Spinal cord (tissue), 10 donors: Measurements from ENCODE around the gene SSH2. TPM values are rescaled to one million over a fixed set of nuclear protein-coding genes. Genes with fewer than 3 reads are reported as not detected.
A peak's percentile ranks its signal among the peaks of the same experiment; 100 is the strongest.
"Not testable (repeated sequence)": the region's sequence is repeated elsewhere in the genome, so short reads cannot be mapped to it uniquely, and the experiment has no call there.

Experiments used
- DNase-seq, 6 donors: peaks; one replicate each; pipeline versions ENCODE4 v3.0.0 to v3.0.0-alpha.2; 2013 to 2015; ENCODE audit warnings: low spot score in 6 of 6, low read depth in 4 of 6
- H3K27ac ChIP-seq: one replicate; pipeline ENCODE4 v1.5.1; 2013; ENCODE audit warnings: low read depth, low read length, control low read depth
- H3K27me3 ChIP-seq: one replicate; pipeline ENCODE4 v1.6.1; 2013; ENCODE audit warnings: low read length; ENCODE audit not compliant: control insufficient read depth, insufficient read depth
- H3K36me3 ChIP-seq: one replicate; pipeline ENCODE4 v1.6.1; 2013; ENCODE audit warnings: low read length; ENCODE audit not compliant: control insufficient read depth, insufficient read depth
- H3K4me1 ChIP-seq: one replicate; pipeline ENCODE4 v1.6.1; 2013; ENCODE audit warnings: low read length; ENCODE audit not compliant: control insufficient read depth, insufficient read depth
- H3K4me3 ChIP-seq: one replicate; pipeline ENCODE4 v1.5.1; 2013; ENCODE audit warnings: low read depth, low read length, control low read depth
- H3K9me3 ChIP-seq: one replicate; pipeline ENCODE4 v1.6.1; 2013; ENCODE audit warnings: low read length; ENCODE audit not compliant: control insufficient read depth, insufficient read depth
- WGBS: methylation state at CpG from one replicate; pipeline ENCODE4 v1.1.5; 2013; ENCODE audit warnings: missing lambda C conversion rate; ENCODE audit not compliant: insufficient coverage; 5-methylcytosine and 5-hydroxymethylcytosine counted together
- polyA plus RNA-seq, 2 donors: library from polyadenylated mRNA; unstranded; fragments of 120-200 nt; gene quantifications; one replicate each; pipeline ENCODE4 v1.2.1, GENCODE V29; 2013; ENCODE audit not compliant: insufficient read length in 2 of 2
- total RNA-seq, 2 donors: library from RNA; depleted of rRNA in 1 of 2; stranded (reverse); fragments of 120-200 nt in 1 of 2; fragments of >200 nt in 1 of 2; gene quantifications; one replicate each; pipeline versions ENCODE4 v1.2.3 to v1.2.4, GENCODE V29; 2013 to 2014
- donor health status: healthy.

The SSH2 gene
- total and polyA plus RNA-seq, 4 donors = 22.5 to 26.6 (median 23.4) TPM

DNA sequence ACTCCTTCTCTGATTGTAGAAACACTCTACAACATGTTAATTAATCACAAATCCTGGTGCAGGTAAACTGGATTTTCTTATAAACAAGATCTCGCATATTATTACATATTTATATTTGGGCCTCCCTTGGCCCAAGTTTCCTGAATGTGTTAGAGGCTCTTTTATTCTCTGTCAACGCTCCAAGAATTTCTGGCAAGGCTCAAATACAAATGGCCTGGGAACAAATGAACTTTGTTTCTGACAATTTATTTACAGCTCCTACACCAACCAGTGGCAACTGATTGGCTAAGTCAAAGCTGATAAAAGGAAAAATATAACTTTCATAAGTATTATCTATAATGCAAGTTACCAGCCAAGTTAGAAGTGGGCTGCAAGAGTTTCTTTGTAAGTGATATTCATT, 242.4 kb downstream of the SSH2 start:
- Histone ChIP-seq H3K36me3 (no peaks in the 10 kb centered on the region), H3K4me3 (no peak overlapping the region), H3K9me3 (no peaks in the 10 kb centered on the region), H3K27me3 (no peaks in the 10 kb centered on the region), H3K4me1 (peaks cover 7% of the 10 kb centered on the region), H3K27ac (no peak overlapping the region)
- peak in 1 of 6 donors; percentile 71 for DNase-seq
- 33% methylated on average over 1 of the region's 2 CpGs for WGBS

DNA sequence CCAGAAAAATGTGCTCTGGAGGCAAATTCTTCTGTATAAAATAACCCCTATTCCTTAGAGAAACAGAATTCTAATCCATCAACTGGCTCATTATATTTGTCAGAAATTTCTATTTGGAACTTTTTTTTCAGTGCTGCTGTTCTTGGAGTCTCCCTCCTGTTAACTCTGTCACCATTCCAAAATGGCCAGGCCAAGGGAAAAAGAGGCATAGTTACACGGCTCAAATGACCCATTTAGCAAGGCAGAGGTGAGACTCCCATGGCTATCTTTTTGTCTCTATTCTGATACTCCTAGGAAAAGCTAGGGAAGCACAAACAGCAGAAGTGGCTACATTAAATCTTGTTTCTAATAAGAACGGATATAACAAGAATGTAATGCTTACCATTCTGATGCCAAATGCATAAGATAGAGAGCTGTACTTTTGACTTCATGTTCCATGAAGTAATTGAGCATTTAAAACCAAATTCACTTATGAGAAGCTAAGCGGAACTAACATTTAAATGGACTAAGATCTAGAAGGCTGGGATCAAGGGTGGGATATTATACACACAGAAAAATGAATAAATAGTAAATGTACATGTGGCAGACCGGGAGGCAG, 242.9 kb downstream of the SSH2 start:
- 17% methylated on average over 1 of the region's 4 CpGs for WGBS
- Histone ChIP-seq H3K9me3 (no peaks in the 10 kb centered on the region), H3K4me3 (no peak overlapping the region), H3K27ac (no peak overlapping the region), H3K4me1 (peaks cover 10% of the 10 kb centered on the region), H3K27me3 (no peaks in the 10 kb centered on the region), H3K36me3 (no peaks in the 10 kb centered on the region)
- DNase-seq = peak in 1 of 6 donors; percentile 57

DNA sequence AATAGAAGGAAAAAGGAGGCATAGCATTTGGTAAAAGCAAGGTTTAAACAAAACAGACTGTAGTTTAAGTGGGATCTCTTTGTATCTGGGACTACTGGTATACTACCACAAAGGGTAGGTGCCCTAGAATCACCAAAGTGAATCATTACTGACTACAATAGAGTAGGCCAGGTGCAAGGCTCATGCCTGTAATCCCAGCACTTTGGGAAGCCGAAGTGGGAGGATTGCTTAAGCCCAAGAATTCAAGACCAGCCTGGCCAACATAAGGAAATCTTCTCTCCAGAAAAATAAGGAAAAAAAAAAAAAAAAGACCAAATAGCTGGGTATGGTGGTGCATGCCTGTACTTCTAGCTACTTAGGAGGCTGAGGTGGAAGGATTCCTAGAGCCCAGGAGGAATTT, 246.5 kb downstream of the SSH2 start:
- Histone ChIP-seq H3K27me3 (no peaks in the 10 kb centered on the region), H3K27ac (no peak overlapping the region), H3K4me1 (peaks cover 10% of the 10 kb centered on the region), H3K4me3 (no peak overlapping the region), H3K36me3 (no peaks in the 10 kb centered on the region), H3K9me3 (no peaks in the 10 kb centered on the region)
- WGBS = no CpG with 5 or more reads among the region's 1 CpG
- DNase-seq = no peak

DNA sequence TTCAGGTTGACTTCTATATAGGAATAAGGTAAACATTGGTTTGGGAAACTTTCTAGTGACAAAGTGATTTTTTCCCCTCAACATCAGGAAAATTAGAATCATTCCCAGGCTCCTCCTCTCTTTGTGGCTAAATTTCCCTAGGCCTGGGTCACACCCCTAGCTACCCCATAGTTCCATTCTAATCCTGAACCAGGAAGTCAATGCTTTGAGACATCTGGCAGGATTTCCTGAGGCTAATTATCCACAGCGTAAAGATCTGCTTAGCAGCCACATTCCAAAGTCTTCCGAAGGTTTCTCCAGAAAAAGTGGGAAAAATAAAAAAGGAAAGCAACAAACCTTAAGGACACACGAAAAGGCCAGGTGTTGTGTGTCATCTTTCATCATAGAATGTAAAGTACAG, 247.0 kb downstream of the SSH2 start:
- no peak for DNase-seq
- no peaks in the 10 kb centered on the region for H3K9me3 ChIP-seq
- no peak overlapping the region for H3K27ac ChIP-seq
- WGBS = no CpG with 5 or more reads among the region's 3 CpGs
- no peaks in the 10 kb centered on the region for H3K27me3 ChIP-seq
- H3K4me1 ChIP-seq = peaks cover 8% of the 10 kb centered on the region
- H3K4me3 ChIP-seq = no peak overlapping the region
- peaks cover 2% of the 10 kb centered on the region for H3K36me3 ChIP-seq

DNA sequence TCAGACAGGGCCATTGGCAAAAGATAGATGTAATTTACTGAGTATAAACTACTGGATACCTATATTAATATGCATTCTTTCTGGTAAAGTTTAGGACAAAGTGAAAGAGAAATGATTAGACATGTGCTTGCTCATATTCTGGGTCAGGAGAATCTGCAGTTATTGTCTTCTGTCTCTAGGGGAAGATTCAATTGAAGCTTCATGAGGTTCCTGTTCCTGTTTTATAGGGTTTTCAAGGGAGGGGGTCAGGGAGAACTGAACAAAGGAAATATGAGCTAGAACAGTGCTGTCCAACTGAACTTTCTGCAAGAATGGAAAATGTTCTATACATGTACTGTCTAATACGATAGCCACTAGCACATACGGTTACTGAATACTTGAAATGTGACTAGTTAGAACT, 248.0 kb downstream of the SSH2 start:
- Histone ChIP-seq H3K4me3 (no peak overlapping the region), H3K4me1 (peaks cover 8% of the 10 kb centered on the region), H3K27me3 (no peaks in the 10 kb centered on the region), H3K9me3 (no peaks in the 10 kb centered on the region), H3K27ac (no peak overlapping the region), H3K36me3 (peaks cover 2% of the 10 kb centered on the region)
- DNase-seq = no peak
- WGBS = no CpG with 5 or more reads among the region's 2 CpGs

DNA sequence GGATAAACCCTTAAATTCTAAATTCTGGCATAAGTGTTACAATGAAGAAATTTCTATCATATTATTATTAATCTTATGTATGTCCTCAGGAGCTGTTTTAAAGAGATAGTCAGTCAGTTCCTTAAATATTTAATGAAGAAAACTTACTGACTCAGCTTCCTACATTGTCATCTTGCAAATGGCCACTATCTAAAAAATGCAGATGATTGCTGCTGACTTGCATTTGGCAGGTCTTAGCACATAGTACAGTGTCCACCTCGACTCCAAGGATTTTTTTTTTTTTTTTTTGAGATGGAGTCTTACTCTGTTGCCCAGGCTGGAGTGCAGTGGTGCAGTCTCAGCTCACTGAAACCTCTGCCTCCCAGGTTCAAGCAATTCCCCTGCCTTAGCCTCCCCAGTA, 252.2 kb downstream of the SSH2 start:
- H3K36me3 ChIP-seq = peaks cover 10% of the 10 kb centered on the region
- H3K27ac ChIP-seq = peak overlapping the region; percentile 4
- no peaks in the 10 kb centered on the region for H3K9me3 ChIP-seq
- no CpG with 5 or more reads among the region's 1 CpG for WGBS
- H3K4me3 ChIP-seq = no peak overlapping the region
- peaks cover 11% of the 10 kb centered on the region for H3K4me1 ChIP-seq
- no peak for DNase-seq
- no peaks in the 10 kb centered on the region for H3K27me3 ChIP-seq

DNA sequence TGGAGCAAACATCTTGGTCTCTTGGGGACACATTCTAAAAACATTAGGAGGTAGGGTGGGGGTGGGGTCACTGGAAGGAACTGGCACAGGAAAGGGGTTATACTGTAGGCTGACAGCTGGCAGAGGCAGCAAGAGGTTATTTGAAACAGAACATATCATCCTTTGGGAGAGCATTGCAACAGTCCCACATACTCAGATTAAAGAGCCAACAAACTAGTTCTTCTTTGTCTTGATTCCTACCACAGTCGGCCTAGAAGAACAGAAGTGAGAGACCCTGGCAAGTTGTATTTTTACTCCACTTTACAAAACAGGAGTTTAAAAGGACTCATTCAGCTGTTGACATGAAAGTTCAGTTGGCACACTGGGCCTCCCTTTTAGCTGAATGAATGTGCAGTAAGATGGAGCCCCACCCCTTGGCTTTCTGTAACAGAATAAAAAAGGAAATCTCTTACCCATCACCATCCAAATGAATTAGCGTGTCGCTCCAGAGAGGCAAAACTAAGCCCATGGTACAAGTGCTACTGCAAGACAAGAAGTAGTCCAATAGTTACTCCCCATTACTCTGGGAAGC, 252.7 kb downstream of the SSH2 start:
- WGBS = 38% methylated on average over 2 of the region's 3 CpGs
- peak in 3 of 6 donors; percentile 44 to 76 (median 71) for DNase-seq

DNA sequence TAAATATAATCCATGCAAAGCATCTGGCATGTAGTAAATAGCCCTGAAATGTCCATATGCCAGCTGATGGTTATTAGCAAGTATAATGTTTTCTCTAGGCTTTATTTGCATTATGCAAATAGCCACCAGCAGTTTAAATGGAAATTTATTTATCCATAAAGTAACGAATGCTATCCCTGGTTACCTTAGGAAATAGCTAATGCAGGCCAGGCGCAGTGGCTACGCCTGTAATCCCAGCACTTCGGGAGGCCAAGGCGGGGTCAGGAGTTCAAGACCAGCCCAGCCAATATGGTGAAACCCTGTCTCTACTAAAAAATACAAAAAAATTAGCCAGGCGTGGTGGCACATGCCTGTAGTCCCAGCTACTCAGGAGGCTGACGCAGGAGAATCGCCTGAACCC, 254.1 kb downstream of the SSH2 start:
- not testable (repeated sequence) for H3K4me1 ChIP-seq, H3K4me3 ChIP-seq, H3K9me3 ChIP-seq, H3K27ac ChIP-seq, H3K36me3 ChIP-seq, H3K27me3 ChIP-seq
- WGBS = 88% methylated on average over 7 of the region's 8 CpGs
- peak in 2 of 6 donors; percentile 49 for DNase-seq

More for the DNA sequence above, 252.7 kb downstream of the SSH2 start:
- peak overlapping the region; percentile 4 for H3K27ac ChIP-seq
- H3K36me3 ChIP-seq = peaks cover 10% of the 10 kb centered on the region
- H3K9me3 ChIP-seq = no peaks in the 10 kb centered on the region
- no peaks in the 10 kb centered on the region for H3K27me3 ChIP-seq
- H3K4me3 ChIP-seq = no peak overlapping the region
- H3K4me1 ChIP-seq = peaks cover 9% of the 10 kb centered on the region

DNA sequence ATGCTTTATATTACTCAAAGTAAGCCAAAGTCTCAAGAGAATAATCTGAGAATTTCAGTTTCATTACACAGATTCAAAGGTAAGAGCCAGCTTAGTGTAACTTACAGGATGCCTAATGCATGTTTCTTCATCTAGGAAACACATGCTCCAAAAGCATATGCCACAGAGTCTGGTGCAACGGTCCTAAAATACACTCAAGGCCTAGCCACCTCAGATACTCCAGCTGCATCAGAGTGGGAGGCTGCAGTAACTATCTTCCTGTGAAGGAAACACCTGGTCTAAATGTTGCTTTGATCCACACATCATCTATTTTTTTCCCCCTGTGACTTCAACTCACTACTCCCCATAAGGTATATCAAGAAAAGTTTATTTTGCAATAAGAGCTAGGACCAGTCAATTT, 255.7 kb downstream of the SSH2 start:
- DNase-seq = no peak
- no peaks in the 10 kb centered on the region for H3K9me3 ChIP-seq
- H3K4me3 ChIP-seq = no peak overlapping the region
- H3K4me1 ChIP-seq = peaks cover 9% of the 10 kb centered on the region
- no peak overlapping the region for H3K27ac ChIP-seq
- H3K27me3 ChIP-seq = no peaks in the 10 kb centered on the region
- 86% methylated on average over 1 of the region's 1 CpG for WGBS
- H3K36me3 ChIP-seq = peaks cover 12% of the 10 kb centered on the region

DNA sequence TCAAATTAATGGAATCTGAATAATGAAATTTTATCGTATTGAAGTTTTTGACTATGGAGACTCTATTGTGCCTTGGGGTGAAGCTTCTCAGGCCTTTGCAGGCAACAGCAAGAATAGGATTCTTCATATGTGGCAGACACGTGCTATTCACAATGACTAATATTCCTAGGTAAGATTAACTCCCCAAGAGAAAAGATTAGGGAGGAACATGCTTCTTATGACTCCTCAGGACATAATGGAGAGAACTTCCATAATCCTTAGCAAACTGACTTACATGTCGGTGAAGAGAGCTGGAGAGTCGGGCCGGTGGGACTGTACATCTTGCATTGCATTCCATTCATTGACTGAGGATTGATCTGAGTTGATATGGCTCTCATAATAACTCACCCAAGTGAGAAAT, 258.4 kb downstream of the SSH2 start:
- DNase-seq = no peak
- Histone ChIP-seq H3K4me3 (no peak overlapping the region), H3K27me3 (no peaks in the 10 kb centered on the region), H3K4me1 (peaks cover 3% of the 10 kb centered on the region), H3K27ac (no peak overlapping the region), H3K9me3 (no peaks in the 10 kb centered on the region), H3K36me3 (peaks cover 10% of the 10 kb centered on the region)
- WGBS = no CpG with 5 or more reads among the region's 5 CpGs
